Activated CD8-positive, alpha-beta memory T cell treated with anti-CD3 and anti-CD28 coated beads for 36 hours (primary cell): ENCODE data around the gene SPECC1. TPM values are rescaled to one million over a fixed set of nuclear protein-coding genes. Genes with fewer than 3 reads are reported as not detected.
"Not testable (repeated sequence)": the region's sequence is repeated elsewhere in the genome, so short reads cannot be mapped to it uniquely, and the experiment has no call there.

ENCODE experiments used
- CTCF ChIA-PET: fragments of 350-600 bp; sonication (Branson Sonifier 250); formaldehyde crosslinking; loops from one replicate; lab custom pipeline; 2021; ENCODE audit warnings: antibody characterized with exemption; lab: Charles Lee
- POLR2A ChIA-PET: fragments of 350-600 bp; sonication (Branson Sonifier 250); formaldehyde crosslinking; loops from one replicate; lab custom pipeline; 2021; ENCODE audit warnings: antibody characterized with exemption; lab: Charles Lee
- total RNA-seq, 2 experiments: library from RNA; stranded (reverse); gene quantifications; one replicate each; pipeline ENCODE4 v1.2.3, GENCODE V29; 2021

The SPECC1 gene
- total RNA-seq, 2 experiments from 2014 or later, result 13.0 to 13.9 TPM

GRCh38 chr17:20085283-20085845 lies 76.2 kb downstream of the SPECC1 start:
- CTCF ChIA-PET, result interaction anchor here (0.9 kb wide), 1 partner anchor 75 kb away, joined by 5 read pairs; no protein-coding TSS in a partner anchor
- POLR2A ChIA-PET, result no interaction called here

GRCh38 chr17:20086416-20087076 lies 77.4 kb downstream of the SPECC1 start:
- CTCF ChIA-PET, result interaction anchor here (0.9 kb wide), 1 partner anchor 76 kb away, joined by 5 read pairs; no protein-coding TSS in a partner anchor
- POLR2A ChIA-PET, result no interaction called here

- POLR2A ChIA-PET, result no interaction called here
Observed at GRCh38 chr17:20087538-20088250, 78.5 kb downstream of the SPECC1 start.

GRCh38 chr17:20089756-20090547 lies 80.8 kb downstream of the SPECC1 start:
- ChIA-PET CTCF (interaction anchor here (0.7 to 1.3 kb wide), 2 partner anchors 27 to 97 kb away, joined by 3 read pairs; no protein-coding TSS in a partner anchor), POLR2A (interaction anchor here (0.7 kb wide), 2 partner anchors 18 to 910 kb away, joined by 4 to 6 read pairs; no protein-coding TSS in a partner anchor)

More at GRCh38 chr17:20087538-20088250, 78.5 kb downstream of the SPECC1 start:
- CTCF ChIA-PET, result interaction anchor here (1.7 kb wide), 1 partner anchor 95 kb away, joined by 6 read pairs; no protein-coding TSS in a partner anchor

- POLR2A ChIA-PET, result interaction anchor here (0.7 kb wide), 2 partner anchors 20 to 908 kb away, joined by 4 to 6 read pairs; no protein-coding TSS in a partner anchor
- CTCF ChIA-PET, result interaction anchor here (0.7 kb wide), 1 partner anchor 98 kb away, joined by 3 read pairs; no protein-coding TSS in a partner anchor
Observed at GRCh38 chr17:20091174-20092029, 82.2 kb downstream of the SPECC1 start.

GRCh38 chr17:20092261-20092867 lies 83.2 kb downstream of the SPECC1 start:
- ChIA-PET CTCF (interaction anchor here (0.6 kb wide), 1 partner anchor 77 kb away, joined by 4 read pairs; no protein-coding TSS in a partner anchor), POLR2A (no interaction called here)

- POLR2A ChIA-PET, result no interaction called here
- CTCF ChIA-PET, result no interaction called here
Observed at GRCh38 chr17:20092973-20093626, 83.9 kb downstream of the SPECC1 start.

GRCh38 chr17:20094777-20095176 lies 85.6 kb downstream of the SPECC1 start:
- POLR2A ChIA-PET, result no interaction called here
- CTCF ChIA-PET, result no interaction called here

GRCh38 chr17:20095336-20096080 lies 86.3 kb downstream of the SPECC1 start:
- ChIA-PET POLR2A (no interaction called here), CTCF (no interaction called here)

GRCh38 chr17:20096430-20096829 lies 87.3 kb downstream of the SPECC1 start:
- ChIA-PET CTCF (no interaction called here), POLR2A (no interaction called here)

- POLR2A ChIA-PET, result no interaction called here
- CTCF ChIA-PET, result no interaction called here
Observed at GRCh38 chr17:20097330-20097729, 88.2 kb downstream of the SPECC1 start.

- CTCF ChIA-PET, result no interaction called here
- POLR2A ChIA-PET, result no interaction called here
Observed at GRCh38 chr17:20098314-20098713, 89.2 kb downstream of the SPECC1 start.

- CTCF ChIA-PET, POLR2A ChIA-PET: not testable (repeated sequence)
Observed at GRCh38 chr17:20100806-20101205, 91.6 kb downstream of the SPECC1 start.

GRCh38 chr17:20103454-20104446 lies 94.6 kb downstream of the SPECC1 start:
- ChIA-PET CTCF (no interaction called here), POLR2A (no interaction called here)

- POLR2A ChIA-PET, result no interaction called here
- CTCF ChIA-PET, result no interaction called here
Observed at GRCh38 chr17:20105539-20106280, 96.6 kb downstream of the SPECC1 start.
